Natural killer cell (primary cell): ENCODE results near the gene SH3D19. TPM values are rescaled to one million over a fixed set of nuclear protein-coding genes. Genes with fewer than 3 reads are reported as not detected.

Experiments
- ATAC-seq, 3 donors: fragments of 150-1000 bp in 2 of 3; fragments of 200-7000 bp in 1 of 3; cut with Tn5 transposase; 1 replicate in 1 of 3; 2 replicates in 2 of 3; pipeline ENCODE4 v1.10.0; 2021; ENCODE audit warnings: mild to moderate bottlenecking in 2 of 3, moderate library complexity in 2 of 3
- DNase-seq, 2 donors: peaks; one replicate each; pipeline versions ENCODE4 v3.0.0 to v3.0.0-alpha.2; 2013 to 2021; ENCODE audit warnings: mixed read lengths in 1 of 2
- H3K27ac ChIP-seq: one replicate; pipeline ENCODE4 v1.5.1; 2013; ENCODE audit warnings: mild to moderate bottlenecking, low read length
- H3K27me3 ChIP-seq: one replicate; pipeline ENCODE4 v1.6.1; 2013; ENCODE audit warnings: low read length; ENCODE audit not compliant: control insufficient read depth, insufficient read depth
- H3K36me3 ChIP-seq: one replicate; pipeline ENCODE4 v1.6.1; 2013; ENCODE audit warnings: low read length; ENCODE audit not compliant: control insufficient read depth, insufficient read depth
- H3K4me1 ChIP-seq: one replicate; pipeline ENCODE4 v1.6.1; 2013; ENCODE audit warnings: low read length; ENCODE audit not compliant: control insufficient read depth, insufficient read depth
- H3K4me3 ChIP-seq: one replicate; pipeline ENCODE4 v1.5.1; 2013; ENCODE audit warnings: low read length
- H3K9me3 ChIP-seq: one replicate; pipeline ENCODE4 v1.6.1; 2013; ENCODE audit warnings: low read length; ENCODE audit not compliant: control insufficient read depth, insufficient read depth
- H3K27ac Mint-ChIP-seq, 2 donors: one replicate each; pipeline ENCODE4 v1.8.0; 2022; ENCODE audit warnings: mild to moderate bottlenecking in 2 of 2, mixed read lengths in 2 of 2, moderate library complexity in 1 of 2
- H3K27me3 Mint-ChIP-seq, 2 donors: one replicate each; pipeline ENCODE4 v1.8.0; 2022; ENCODE audit warnings: low read depth in 2 of 2, mixed read lengths in 2 of 2
- H3K36me3 Mint-ChIP-seq: one replicate; pipeline ENCODE4 v1.8.0; 2022; ENCODE audit warnings: mixed read lengths
- H3K4me1 Mint-ChIP-seq, 2 donors: one replicate each; pipeline ENCODE4 v1.8.0; 2022; ENCODE audit warnings: mixed read lengths in 2 of 2
- H3K4me3 Mint-ChIP-seq: one replicate; pipeline ENCODE4 v1.8.0; 2022; ENCODE audit warnings: mild to moderate bottlenecking, moderate library complexity, mixed read lengths
- H3K9me3 Mint-ChIP-seq, 2 donors: one replicate each; pipeline ENCODE4 v1.8.0; 2022; ENCODE audit warnings: mixed read lengths in 2 of 2
- CTCF ChIP-seq: fragments of 200-600 bp; IDR thresholded peaks from one replicate; pipeline ENCODE4 v1.8.0; 2022; ENCODE audit warnings: antibody characterized with exemption
- WGBS: methylation state at CpG from one replicate; pipeline ENCODE4 v1.1.7; 2013; ENCODE audit warnings: missing lambda C conversion rate; ENCODE audit not compliant: insufficient coverage; 5-methylcytosine and 5-hydroxymethylcytosine counted together
- intact Hi-C: fragments of 100-400 bp; cut with micrococcal nuclease; formaldehyde crosslinking; loops from one replicate; pipeline ENCODE4 v1.14.2; 2022
- total RNA-seq, 4 donors: library from RNA; stranded (reverse); fragments of 120-200 nt in 1 of 4; gene quantifications; one replicate each; pipeline versions ENCODE4 v1.2.3 to v1.2.4, GENCODE V29; 2013 to 2022

Gene SH3D19
- total RNA-seq, 3 donors from 2014 or later (not counting 1 experiment from before 2014, with no cell fraction given): 0.13 TPM; not detected in 2

GRCh38 chr4:151329217-151330007, 4.0 kb upstream of the SH3D19 start:
- Mint-ChIP-seq H3K27me3 (peaks cover 15 to 26% of the 10 kb centered on the region in 2 donors), H3K4me1 (no peaks in the 10 kb centered on the region)

GRCh38 chr4:151325949-151326246, 493 bp upstream of the SH3D19 start:
- Mint-ChIP-seq H3K9me3 (peaks cover 2 to 3% of the 10 kb centered on the region in 2 donors), H3K4me1 (no peaks in the 10 kb centered on the region), H3K36me3 (no peaks in the 10 kb centered on the region), H3K27ac (no peak overlapping the region), H3K27me3 (peaks cover 27 to 50% of the 10 kb centered on the region in 2 donors), H3K4me3 (no peak overlapping the region)
- ATAC-seq (no peak), DNase-seq (no peak)
- intact Hi-C loops: no loop called here
- Histone ChIP-seq H3K27ac (no peak overlapping the region), H3K27me3 (peaks cover 14% of the 10 kb centered on the region), H3K4me3 (no peak overlapping the region), H3K4me1 (no peaks in the 10 kb centered on the region), H3K36me3 (no peaks in the 10 kb centered on the region), H3K9me3 (no peaks in the 10 kb centered on the region)
- WGBS: 77% methylated on average over 6 of the region's 6 CpGs
- no peak for TF ChIP-seq CTCF

More at GRCh38 chr4:151329217-151330007, 4.0 kb upstream of the SH3D19 start:
- Mint-ChIP-seq H3K36me3 (no peaks in the 10 kb centered on the region), H3K4me3 (no peak overlapping the region), H3K9me3 (peaks cover 2 to 3% of the 10 kb centered on the region in 2 donors), H3K27ac (no peak overlapping the region)
- intact Hi-C loops: no loop called here
- Histone ChIP-seq H3K4me1 (no peaks in the 10 kb centered on the region), H3K27me3 (peaks cover 3% of the 10 kb centered on the region), H3K9me3 (no peaks in the 10 kb centered on the region), H3K36me3 (no peaks in the 10 kb centered on the region), H3K4me3 (no peak overlapping the region), H3K27ac (no peak overlapping the region)
- 90% methylated on average over 2 of the region's 4 CpGs for WGBS
- DNase-seq (no peak), ATAC-seq (no peak)
- no peak for TF ChIP-seq CTCF

- Mint-ChIP-seq H3K9me3 (no peaks in the 10 kb centered on the region), H3K36me3 (no peaks in the 10 kb centered on the region), H3K27ac (no peak overlapping the region), H3K27me3 (peaks cover 27 to 50% of the 10 kb centered on the region in 2 donors), H3K4me1 (no peaks in the 10 kb centered on the region), H3K4me3 (no peak overlapping the region)
- no peak for DNase-seq
- ATAC-seq: no peak
- Histone ChIP-seq H3K9me3 (no peaks in the 10 kb centered on the region), H3K4me1 (no peaks in the 10 kb centered on the region), H3K27ac (no peak overlapping the region), H3K4me3 (no peak overlapping the region), H3K36me3 (no peaks in the 10 kb centered on the region), H3K27me3 (peaks cover 14% of the 10 kb centered on the region)
- TF ChIP-seq CTCF: no peak
- 20% methylated on average over 21 of the region's 21 CpGs for WGBS
- intact Hi-C loops: no loop called here
These were observed 674 bp downstream of the SH3D19 start for GRCh38 chr4:151324752-151325110.
